HG03060 (cell line): ENCODE data around the gene STK4.

Experiments
- ATAC-seq: cut with Tn5 transposase; IDR thresholded peaks from one replicate; pipeline ENCODE4 v1.9.1; 2021; ENCODE audit warnings: low read depth, moderate number of reproducible peaks; ENCODE audit not compliant: unreplicated experiment

The STK4 gene

GRCh38 chr20:45073221-45073620, 106.9 kb downstream of the STK4 start:
- no peak for ATAC-seq

GRCh38 chr20:45077559-45077958, 111.2 kb downstream of the STK4 start:
- ATAC-seq: no peak

GRCh38 chr20:45080867-45081624, 114.7 kb downstream of the STK4 start:
- no peak for ATAC-seq

DNA sequence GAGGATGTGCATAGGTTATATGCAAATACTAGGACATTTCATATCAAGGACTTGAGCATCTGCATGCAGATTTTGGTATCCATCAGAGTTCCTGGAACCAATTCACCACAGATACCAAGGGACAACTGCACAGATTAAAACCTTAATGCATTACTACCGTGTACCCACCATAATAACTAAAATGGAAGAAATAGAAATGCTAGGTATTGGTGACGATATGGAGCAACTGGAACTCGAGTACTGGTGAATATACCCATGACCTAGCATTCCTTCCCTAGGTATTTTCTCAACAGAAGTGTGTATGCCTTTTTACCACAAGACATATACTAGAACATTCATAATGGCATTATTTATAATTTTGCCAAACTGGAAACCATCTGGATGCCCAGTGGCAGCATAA, 116.2 kb downstream of the STK4 start:
- no peak for ATAC-seq

DNA sequence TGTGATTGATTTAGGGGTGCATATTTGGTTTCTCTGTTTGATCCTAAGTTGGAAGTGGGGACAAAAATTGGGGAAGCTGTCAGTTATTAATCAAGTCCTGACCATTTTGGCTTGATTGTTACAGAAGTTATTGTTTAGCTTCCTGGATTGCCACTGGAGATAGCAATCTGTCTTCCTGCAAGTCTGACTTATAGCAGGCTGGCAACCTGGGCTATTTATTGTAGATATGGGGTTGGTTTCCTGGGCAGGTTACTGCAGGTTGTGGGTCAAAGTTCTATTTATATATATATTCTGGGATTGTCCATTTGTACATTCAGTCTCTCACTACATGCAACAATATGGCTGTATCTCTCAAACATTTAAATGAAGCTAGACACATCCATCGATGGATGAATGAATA, 116.8 kb downstream of the STK4 start:
- no peak for ATAC-seq

DNA sequence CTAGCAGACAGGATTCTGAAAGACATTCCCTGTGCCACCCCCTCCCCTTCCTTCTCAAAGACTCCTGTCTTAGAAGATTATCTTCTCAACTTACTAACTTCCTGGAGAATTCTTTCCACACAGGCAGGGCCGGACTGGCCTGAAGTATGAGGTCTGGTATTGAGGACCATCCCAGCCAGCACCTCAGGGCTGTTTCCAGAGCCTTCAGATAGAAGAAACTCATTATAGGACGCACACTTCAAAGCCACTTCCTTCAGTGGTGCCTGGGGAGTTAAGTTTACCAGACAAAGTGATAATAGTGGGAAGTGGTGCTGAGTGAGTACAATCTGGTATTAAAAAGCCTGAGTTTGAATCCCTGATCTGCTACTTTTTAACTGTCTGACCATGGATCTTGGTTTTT, 119.0 kb downstream of the STK4 start:
- ATAC-seq: no peak

DNA sequence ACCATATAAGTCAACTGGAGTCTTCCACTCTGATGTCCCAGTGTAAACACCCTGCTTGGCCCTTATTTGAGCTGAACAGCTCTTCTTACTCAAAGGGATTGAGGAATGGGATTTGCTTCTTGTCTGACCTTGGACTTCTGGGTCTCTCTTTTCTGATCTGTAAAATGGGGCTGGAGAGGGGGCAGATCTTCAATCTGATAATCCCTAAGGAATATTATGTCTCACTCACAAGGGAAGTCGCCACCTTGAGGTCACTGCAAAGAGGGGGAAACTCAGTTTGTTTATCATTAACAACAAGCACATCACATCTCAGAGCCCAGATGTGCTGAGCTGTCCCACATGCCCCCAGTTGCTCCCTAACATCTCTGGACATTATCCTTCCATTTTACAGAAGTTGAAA, 119.6 kb downstream of the STK4 start:
- ATAC-seq: no peak

GRCh38 chr20:45087097-45087790, 120.9 kb downstream of the STK4 start:
- no peak for ATAC-seq

DNA sequence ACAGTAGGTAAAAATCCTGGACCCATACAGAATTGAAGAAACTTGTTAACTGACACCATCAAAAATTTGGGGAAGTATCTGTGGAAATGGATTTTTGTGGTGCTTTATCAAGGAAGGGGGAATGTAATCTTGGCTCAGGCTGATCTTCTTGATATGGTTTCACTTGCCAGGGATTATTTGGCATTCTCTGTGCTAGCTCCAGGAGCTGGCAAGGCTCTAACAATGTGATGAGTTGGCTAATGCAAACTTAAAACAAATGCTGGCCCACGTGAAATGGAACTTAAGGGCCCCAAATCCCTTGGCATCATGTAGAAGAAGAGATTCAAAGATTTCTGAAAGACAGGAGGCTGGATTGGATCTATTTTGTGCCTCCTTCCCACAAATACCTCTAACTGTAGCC, 121.5 kb downstream of the STK4 start:
- ATAC-seq: no peak

DNA sequence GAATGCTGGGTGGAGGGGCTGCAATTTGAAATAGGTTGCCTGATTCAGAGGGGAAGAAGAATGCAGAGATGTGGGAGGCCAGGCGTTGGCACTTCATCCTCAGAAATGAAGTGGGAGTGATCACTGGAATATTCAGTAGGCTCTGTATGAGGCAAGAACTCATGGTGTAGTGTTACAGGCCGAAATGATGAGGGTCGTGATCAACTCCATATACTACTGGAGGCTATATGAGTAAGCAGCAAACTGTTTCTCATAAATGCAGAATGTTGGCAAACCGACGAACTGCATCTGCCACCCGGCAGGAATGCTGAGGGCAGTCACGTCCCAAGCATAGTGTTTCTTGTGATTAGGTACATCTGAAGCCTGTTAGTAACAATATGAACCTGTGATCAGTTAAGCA, 121.9 kb downstream of the STK4 start:
- ATAC-seq: no peak

GRCh38 chr20:45090481-45090880, 124.2 kb downstream of the STK4 start:
- ATAC-seq: no peak

GRCh38 chr20:45091366-45091765, 125.1 kb downstream of the STK4 start:
- ATAC-seq: no peak

GRCh38 chr20:45092898-45093297, 126.6 kb downstream of the STK4 start:
- no peak for ATAC-seq

- ATAC-seq: no peak
Measured at GRCh38 chr20:45094201-45094600, 127.9 kb downstream of the STK4 start.

GRCh38 chr20:45094864-45095574, 128.7 kb downstream of the STK4 start:
- ATAC-seq: no peak

DNA sequence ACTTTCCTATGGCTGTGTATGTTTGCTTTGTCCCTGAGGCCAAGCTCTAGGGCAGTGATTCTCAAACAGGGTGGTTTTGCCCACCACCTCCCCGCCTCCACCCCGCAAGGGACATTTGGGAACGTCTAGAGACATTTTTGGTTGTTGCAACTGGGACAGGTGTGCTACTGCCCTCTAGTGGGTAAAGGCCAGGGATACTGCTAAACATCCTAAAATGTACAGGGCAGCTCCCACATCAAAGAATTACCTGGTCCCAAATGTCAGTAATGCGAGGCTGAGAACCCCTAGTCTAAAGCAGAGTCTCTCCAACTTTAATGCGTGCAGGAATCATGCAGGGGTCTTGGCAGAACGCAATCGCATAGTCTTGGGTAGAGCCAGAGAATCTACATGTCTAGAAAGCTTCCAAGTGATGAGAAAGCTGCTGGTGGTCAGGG, 129.5 kb downstream of the STK4 start:
- no peak for ATAC-seq

- ATAC-seq: no peak
Measured at GRCh38 chr20:45096781-45097180, 130.5 kb downstream of the STK4 start.

- no peak for ATAC-seq
Measured at GRCh38 chr20:45097485-45098102, 131.3 kb downstream of the STK4 start.

DNA sequence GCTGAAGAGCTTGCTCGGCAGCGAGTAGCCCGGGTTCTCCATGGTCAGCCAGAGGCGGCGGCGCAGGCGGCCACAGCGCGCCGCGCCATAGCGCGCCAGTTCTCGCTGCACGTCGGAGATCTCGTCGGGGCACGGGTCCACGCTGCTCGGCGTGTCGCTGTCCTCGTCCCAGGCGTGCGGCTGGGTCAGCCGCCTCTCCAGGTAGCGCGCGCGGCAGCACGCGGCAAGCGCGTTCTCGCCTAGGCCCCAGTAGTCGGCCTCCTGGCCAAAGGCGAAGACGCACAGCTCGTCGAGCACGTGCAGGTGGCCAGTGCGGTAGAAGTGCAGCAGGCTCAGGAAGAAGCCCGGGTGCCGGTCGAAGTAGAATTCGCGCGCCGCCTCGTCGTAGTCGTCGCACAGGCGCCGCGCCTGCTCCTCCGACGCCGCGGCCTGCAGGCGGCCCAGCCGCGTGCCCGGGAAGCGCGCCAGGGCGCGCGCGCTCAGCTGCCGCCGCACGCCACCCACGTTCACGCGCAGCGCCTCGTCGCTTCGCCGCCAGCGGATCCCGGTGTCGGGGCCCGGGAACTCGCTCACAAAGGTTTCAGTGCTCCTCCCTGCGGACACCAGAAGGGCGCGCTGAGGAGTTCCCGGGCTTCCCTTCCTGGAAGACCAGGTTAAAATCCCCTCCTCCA, 131.9 kb downstream of the STK4 start:
- ATAC-seq: no peak

DNA sequence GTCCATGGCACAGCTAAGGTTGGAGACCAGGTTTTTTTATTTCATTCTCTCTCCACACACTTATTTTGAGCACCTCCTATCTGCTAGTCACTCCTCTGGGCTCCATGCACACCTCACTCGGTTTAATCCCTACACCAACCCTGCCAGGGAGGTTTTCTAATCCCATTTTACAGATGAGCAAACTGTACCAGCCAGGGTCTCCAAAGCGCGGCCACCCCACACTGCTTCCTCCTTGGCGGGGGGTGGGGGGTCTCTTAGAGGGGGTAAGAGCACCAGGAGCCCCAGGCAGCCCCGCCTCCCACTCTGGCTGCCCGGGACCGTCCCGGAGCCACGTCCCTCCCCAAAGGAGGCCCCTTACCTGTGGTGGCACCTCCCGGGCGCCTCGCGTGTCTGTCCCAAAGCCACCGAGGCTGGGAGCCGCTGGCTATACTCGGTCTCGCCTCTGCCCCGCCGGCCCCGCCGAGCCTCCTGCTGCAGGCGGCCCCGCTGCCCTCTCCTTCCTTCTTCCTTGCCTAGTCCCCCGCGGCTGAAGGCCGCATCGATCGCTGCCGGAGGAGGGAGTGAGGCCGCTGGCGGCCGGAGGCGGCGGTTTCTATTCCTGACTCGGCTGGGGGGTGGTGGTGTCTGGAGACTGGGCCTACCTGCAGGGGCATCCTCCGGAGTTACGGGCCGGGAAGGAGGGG, 134.4 kb downstream of the STK4 start, which contains the start of gene KCNS1:
Gene KCNS1, minus strand, starts transcription at position 565 of the 683 bp plus-strand sequence. CDS start 1,891 bp downstream, outside the sequence.
- ATAC-seq: no peak
